Putamen (tissue), 1 donor: ENCODE data around the gene SLC16A6.
"Not testable (repeated sequence)": the region's sequence is repeated elsewhere in the genome, so short reads cannot be mapped to it uniquely, and the experiment has no call there.

ENCODE experiments used
- DNase-seq: peaks from one replicate; pipeline ENCODE4 v3.0.0-alpha.2; 2016; ENCODE audit warnings: low spot score

The SLC16A6 gene, protein sequence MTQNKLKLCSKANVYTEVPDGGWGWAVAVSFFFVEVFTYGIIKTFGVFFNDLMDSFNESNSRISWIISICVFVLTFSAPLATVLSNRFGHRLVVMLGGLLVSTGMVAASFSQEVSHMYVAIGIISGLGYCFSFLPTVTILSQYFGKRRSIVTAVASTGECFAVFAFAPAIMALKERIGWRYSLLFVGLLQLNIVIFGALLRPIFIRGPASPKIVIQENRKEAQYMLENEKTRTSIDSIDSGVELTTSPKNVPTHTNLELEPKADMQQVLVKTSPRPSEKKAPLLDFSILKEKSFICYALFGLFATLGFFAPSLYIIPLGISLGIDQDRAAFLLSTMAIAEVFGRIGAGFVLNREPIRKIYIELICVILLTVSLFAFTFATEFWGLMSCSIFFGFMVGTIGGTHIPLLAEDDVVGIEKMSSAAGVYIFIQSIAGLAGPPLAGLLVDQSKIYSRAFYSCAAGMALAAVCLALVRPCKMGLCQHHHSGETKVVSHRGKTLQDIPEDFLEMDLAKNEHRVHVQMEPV

GRCh38 chr17:68290955-68291835 is at the start of gene SLC16A6, which contains the start of gene ARSG:
Gene SLC16A6, minus strand, starts transcription at chr17:68291127. Its CDS starts 12,807 bp downstream, at chr17:68278320.
Gene ARSG, plus strand, starts transcription at chr17:68291495. Its CDS starts 15,999 bp downstream, at chr17:68307494.
- peak; percentile 66 for DNase-seq

DNA sequence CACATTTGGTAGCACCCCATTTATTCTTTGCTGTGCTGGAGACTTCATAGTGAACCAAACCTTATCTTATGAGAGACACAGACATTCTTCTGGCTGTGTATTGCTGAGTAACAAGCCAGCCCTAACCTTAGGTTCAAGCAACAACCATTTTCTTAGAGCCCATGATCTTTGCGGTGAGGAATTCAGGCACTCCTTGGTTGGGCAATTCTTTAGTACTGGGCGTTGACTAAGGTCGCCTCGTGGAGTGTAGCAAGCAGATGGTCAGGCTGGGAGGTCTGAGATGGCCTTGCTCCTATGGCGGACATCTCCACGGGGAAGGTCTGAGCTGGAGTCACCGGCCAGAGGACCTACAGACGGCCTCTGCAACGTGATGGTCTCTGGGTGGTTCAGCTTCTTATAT is 43.5 kb upstream of the SLC16A6 start:
- no peak for DNase-seq

DNA sequence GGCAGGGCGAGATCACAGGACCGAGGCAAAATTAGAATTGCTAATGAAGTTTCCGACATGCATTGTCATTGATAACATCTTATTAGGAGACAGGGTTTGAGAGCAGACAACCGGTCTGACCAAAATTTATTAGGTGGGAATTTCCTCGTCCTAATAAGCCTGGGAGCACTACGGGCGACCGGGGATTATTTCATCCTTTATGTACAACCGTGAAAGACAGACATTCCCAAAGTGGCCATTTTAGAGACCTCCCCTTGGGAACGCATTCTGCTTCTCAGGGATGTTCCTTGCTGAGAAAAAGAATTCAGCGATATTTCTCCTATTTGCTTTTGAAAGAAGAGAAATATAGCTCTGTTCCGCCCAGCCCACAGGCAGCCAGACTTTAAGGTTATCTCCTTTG is 41.0 kb upstream of the SLC16A6 start:
- not testable (repeated sequence) for DNase-seq

- no peak for DNase-seq
Measured at GRCh38 chr17:68329331-68329730, 38.4 kb upstream of the SLC16A6 start.

- DNase-seq: no peak
Measured at GRCh38 chr17:68328676-68329075, 37.7 kb upstream of the SLC16A6 start.

DNA sequence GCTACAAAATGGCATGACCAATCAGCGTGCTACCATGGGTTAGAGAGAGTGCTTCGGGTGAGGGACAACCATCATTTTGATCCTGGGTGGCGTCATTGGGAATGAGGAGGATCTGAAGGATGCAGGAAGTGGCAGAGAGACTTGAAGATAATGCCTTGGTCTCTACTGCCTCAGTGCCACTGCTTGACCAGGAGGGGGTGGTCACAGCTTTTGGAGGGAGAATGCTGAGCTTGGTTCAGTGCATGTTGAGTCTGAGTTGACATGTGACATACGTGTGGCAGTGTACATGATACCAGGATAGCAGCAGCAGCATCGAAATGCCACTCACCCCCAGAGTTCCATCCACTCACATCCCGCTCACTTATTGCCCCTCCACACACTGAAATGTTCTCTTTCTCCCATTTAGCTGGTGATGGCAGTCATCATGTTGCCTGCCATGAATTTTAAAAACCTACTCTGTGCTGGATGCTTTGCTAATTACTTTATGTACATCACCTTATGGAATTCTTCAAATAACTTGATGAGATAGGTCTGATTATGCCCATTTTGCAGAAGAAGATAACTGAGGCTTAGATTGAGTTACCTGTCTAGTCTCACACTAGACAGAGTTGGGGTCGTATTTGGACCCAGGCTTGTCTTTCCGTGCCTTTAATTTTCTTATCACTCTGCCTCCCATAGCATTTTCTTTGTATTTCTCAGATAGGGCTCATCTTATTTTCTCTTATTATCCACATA is 37.1 kb upstream of the SLC16A6 start:
- no peak for DNase-seq

DNA sequence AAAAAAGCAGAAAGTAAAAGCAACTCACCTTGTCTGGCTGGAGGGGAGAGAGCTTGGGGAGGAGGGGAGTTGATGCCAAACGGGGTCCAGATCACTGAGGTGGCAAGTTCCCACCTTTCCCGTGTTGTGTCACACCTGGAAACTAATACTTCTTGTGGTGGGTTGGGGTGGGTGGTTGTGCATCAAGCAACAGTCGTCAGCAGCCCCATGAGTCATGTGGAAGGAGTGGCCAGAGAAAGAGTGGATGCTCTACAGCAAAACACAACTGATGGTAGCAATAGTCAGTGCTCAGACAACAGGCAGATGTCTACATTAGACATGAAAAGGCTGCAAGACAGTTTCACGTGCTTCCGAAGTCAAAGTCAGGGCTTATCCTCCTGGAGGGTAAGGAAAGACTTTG is 35.8 kb upstream of the SLC16A6 start:
- DNase-seq: no peak

DNA sequence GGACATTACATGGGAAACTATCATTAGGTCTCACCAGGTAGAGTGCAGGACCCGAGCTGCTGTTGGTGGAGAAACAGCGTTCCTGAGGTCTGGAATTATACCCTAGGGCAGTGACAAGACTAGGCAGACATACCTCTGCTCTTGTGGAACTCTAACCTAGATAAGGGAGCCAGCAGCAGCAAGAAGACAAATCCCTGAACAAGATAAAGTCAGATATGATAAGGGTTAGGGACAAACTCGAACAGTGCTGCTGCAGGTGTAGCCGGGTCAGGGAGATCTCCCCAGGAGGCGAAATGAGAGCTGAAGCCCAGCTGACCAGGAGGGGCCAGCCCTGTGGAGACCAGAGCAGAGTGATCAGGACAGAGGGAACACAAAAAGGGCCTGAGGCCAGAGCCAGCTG is 35.0 kb upstream of the SLC16A6 start:
- no peak for DNase-seq

DNA sequence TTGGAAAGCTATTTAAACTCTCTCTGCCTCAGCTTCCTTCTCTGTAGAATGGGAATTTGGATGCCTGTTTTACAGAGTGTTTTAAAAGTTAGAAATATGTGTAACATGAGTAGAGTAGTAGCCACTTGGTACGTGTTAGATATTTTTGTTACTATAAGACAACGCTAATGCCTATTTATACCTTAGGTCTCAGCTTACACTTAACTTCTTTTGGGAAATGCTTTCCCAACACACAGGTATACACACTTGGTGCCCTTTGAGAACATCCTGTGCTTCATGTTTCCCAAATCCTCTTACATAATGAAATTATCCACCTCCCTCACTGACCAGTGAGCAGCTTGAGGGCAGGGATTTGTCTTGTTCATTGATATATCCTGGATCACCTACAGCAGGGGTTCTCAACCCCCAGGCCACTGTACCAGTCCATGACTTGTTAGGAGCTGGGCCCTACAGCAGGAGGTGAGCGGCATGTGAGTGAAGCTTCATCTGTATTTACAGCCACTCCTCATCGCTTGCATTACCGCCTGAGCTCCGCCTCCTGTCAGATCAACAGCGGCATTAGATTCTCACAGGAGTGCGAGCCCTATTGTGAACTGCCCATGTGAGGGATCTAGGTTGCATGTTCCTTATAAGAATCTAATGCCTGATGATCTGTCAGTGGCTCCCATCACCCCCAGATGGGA is 33.9 kb upstream of the SLC16A6 start:
- DNase-seq: no peak

DNA sequence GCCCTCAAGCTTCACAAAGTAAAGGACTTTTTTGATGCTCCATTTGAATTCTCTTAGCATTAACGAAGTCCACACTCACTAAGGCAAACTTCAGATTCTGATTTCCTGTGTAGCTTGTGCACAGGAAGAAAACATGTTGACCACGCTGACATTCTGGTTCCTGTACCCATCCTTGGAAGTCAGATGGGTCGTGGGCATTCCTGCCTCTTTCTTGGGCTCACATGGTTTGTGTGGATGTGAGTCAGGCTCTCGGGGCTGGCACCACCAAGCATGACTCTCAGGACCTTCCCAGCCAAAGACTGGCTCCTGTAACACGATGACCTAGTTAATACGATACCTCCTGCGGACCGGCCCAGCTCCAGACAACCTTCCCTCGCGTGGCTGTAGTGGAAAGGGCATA is 33.2 kb upstream of the SLC16A6 start:
- no peak for DNase-seq

DNA sequence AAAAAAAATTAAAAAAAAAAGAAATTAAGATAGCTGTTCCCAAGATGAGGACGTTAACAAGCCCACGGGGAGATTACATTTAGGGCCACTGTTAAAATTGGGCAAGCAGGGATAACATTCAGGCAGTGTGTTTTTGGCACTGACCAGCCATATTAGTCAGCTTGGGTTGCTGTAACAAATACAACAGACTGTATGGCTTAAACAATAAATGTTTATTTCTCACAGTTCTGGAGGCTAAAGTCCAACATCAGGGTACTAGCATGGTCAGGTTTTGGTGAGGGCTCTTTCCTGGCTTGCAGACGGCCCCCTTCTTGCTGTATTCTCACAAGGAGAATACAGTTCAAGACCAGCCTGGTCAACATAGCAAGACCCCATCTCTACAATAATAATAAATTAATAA is 31.7 kb upstream of the SLC16A6 start:
- no peak for DNase-seq

DNA sequence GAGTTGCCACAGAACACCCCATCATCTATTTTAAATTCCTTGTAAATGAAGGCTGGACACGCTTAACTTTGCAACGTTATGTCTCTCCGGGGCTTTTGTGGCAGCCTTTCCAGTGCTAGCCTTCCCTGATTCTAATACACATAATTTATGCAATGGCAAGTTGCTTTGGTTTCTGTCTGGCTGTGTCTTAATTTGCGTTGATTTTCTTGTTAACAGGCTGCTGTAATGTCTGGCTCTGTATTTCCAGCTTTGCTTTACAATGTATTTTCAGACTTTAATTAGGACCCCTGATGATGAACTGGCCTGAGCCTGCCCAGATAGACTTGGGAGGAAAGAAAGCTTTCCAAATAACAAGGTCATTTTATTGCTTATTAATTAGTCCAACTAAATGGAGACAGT is 30.6 kb upstream of the SLC16A6 start:
- no peak for DNase-seq

DNA sequence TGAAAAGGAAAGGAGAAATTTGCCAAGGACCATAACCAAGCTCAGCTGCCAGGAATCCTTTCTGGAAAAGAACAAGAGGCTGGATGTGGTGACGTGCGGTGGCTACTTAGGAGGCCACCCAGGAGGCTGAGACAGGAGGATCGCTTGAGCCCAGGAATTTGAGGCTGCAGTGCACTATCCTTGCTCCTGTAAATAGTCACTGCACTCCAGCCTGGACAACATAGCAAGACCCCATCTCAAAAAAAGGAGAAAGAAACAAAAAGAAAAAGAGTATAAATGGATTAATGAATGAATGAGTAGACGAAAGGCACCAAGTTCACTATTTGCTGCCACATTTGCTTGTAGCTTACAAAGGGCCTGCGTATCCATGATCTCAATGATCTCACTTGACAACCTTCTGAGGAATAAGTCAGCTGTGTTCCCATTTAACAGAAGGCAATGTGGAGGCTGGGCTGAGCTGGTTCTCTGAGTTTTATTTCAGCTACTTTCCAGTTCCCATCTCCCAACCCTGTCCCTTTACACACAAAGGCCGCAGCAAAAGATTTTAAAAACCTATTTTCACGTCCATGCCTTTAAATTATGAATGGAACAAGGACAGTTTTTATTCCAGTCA is 30.1 kb upstream of the SLC16A6 start:
- DNase-seq: no peak

DNA sequence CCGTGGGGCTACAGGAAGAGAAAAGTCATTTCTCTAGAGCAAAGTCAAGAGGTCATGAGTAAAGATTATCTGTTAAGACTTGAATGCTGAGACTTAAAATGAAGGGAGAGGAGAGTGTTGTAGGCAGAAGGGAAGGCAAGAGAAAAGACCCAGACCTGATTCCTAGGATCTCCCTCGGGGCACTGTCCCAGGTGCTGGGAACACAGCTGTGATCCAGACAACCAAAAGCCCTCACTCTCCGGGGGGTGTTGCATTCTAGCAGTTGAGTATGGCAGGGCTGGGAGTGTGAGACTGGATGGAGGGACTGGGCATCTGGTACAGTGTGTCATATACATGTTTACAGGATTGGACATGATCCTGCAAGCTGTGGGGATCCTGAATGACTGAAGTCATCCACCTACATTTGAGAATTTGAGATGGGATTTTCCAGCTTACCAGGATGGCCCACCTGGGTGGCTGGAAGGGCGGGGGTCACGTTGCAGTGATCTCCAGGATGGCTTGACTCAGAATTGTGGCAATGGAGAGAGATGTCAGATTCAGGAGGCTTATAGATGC is 29.5 kb upstream of the SLC16A6 start:
- DNase-seq: no peak

DNA sequence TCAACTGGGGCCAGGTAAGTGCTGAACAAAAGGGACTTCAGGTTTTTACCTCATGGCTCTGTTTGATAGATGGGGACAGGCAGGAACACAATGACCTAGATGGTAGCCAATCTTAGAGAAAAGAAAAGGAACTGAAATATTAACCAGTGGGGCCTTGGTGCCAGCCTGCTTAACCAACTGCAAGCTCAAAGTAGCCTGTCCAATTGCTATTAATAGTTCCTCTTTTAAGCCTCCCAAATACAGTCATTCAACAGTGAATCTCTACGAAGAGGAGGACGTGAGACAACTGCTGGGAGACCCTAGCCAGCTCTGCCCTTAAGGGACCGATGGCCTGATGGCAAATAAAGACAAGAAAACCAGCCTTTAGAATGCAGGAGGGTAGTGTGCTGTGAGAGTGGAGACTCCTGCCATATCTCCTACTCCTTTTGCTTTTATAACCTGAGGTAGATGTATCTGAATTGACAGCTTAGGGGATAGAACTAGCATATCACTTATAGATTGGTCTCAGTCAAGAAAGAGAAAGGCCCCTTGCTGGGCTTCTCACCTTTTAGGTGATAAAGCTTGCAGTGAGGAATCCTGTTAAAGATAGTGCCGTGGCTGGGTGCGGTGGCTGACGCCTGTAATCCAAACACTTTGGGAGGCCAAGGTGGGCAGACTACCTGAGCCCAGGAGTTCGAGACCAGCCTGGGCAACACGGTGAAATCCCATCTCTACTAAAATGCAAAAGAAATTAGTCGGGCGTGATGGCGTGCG is 28.7 kb upstream of the SLC16A6 start:
- DNase-seq: no peak

- DNase-seq: no peak
Measured at GRCh38 chr17:68318103-68318991, 27.4 kb upstream of the SLC16A6 start.

DNA sequence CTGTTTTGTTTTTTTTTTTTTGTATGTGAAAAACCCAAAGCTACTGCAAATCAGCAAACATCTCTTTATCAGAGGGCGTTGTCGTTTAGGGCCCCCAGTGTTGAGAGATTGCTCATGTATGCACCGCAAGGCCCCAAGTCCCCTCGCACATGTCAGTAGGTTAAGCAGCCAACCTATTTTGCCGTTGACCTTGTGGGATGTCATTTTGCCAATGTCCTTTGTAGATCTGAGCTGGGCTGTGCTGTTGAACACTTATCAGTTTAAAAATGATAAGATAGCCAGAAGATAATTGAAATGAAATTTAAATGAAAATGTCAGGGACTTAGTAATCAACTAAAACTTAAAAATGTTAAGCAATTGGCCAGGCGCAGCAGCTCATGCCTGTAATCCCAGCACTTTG is 26.5 kb upstream of the SLC16A6 start:
- no peak for DNase-seq

DNA sequence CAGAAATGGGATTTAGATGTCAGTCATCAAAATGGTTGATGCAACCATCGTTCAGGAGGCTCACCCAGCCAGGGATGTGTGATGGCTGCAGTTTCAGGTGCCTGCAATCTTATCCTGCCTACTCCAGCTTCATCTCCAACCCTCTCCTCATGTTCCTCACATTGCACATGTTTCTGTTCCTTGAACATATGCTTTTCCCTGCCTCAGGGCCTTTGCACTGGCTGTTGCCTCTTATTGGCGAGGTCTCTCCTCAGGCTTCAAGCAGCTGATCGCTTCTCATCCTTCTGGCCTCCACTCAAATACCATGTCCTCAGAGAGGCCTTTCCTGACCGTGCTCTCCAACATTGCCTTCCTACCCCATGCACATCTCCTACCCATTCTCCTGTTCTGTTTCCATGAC is 25.0 kb upstream of the SLC16A6 start:
- DNase-seq: no peak
